PC-3 (cell line): ENCODE data around the gene HOXC10.

Source experiments
- CTCF ChIP-seq: fragments of 300-600 bp; sonication (generic); conservative IDR thresholded peaks from 2 replicates; pipeline ENCODE4 v1.5.1; 2017; ENCODE audit warnings: antibody characterized with exemption, low read depth, mild to moderate bottlenecking, low read length
- EZH2 ChIP-seq: fragments of 300-600 bp; sonication (generic); IDR thresholded peaks from one replicate; pipeline ENCODE4 v1.6.1; 2017; ENCODE audit warnings: antibody characterized with exemption, mild to moderate bottlenecking, low read length; ENCODE audit not compliant: unreplicated experiment

- no peak for TF ChIP-seq CTCF
- no peak for TF ChIP-seq EZH2
Measured at GRCh38 chr12:53940443-53941014, 44.4 kb upstream of the HOXC10 start.
